Measurements from ENCODE around the gene QSOX1.
"Not testable (repeated sequence)": the region's sequence is repeated elsewhere in the genome, so short reads cannot be mapped to it uniquely, and the experiment has no call there.

QSOX1 gene

DNA sequence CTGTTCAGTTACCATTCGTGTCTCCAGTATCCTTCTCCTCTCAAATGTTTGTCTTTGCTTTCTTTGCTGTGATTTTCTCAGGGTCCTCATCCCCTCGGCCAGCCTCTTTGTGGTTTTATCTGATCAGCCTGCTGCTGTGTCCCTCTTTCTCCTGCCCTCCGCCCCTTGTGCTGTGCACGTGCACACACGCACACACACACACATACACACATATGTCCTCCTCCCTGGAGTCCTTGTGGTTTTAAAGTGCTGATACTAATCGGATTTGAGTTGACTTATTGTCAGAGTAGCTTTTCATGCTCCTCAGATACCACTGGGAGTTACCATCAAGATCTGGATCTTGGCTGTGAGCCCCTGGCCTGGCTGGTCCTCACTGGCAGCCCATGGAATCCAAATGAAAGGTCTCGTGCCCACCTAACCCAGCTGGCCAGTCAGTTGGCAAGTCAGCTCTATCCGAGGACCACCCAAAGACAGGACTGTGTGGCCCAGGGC is 34.1 kb downstream of the QSOX1 start:
- DNase-seq (ENCODE audit: low read depth in 2 of 2, low spot score in 1 of 2): no peak

DNA sequence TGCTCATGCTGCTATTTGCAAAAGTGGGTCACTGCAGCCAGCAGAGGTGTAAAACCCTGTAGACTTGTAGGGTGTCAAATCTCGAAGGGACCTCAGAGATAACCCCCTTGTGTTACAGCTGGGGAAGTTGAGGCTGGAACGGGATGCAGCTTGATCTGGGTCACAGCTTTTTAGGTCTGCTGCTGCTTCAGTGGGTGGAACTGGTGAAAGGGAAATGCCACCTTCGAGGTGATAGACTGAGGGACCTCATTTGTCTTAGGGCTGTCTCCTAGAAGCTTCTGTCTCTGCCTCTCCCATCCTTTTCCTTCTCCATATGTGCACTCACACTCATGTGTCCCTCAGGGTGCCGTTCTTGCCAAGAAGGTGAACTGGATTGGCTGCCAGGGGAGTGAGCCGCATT is 35.4 kb downstream of the QSOX1 start:
- no peak for DNase-seq (ENCODE audit: low read depth in 2 of 2, low spot score in 1 of 2)

DNA sequence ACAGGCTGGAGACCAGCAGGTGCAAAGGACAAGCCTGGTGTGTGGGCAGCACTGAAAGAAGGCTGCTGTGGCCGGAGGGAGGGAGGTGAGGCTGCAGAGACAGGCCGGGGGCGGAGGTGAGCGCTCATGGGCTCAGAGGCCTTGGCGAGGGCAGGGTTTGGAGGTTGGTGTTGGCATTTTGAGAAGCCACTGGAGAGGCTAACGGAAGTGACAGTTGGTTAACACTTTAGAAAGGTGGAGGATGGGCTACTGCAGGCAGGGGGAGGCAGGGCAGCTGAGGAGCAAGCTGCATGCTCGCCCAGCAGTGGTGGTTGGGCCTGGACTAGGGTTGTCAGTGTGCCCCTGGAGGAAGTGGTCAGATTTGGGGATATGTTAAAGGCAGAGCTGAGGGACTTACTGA is 37.5 kb downstream of the QSOX1 start:
- DNase-seq (ENCODE audit: low read depth in 2 of 2, low spot score in 1 of 2): no peak

DNA sequence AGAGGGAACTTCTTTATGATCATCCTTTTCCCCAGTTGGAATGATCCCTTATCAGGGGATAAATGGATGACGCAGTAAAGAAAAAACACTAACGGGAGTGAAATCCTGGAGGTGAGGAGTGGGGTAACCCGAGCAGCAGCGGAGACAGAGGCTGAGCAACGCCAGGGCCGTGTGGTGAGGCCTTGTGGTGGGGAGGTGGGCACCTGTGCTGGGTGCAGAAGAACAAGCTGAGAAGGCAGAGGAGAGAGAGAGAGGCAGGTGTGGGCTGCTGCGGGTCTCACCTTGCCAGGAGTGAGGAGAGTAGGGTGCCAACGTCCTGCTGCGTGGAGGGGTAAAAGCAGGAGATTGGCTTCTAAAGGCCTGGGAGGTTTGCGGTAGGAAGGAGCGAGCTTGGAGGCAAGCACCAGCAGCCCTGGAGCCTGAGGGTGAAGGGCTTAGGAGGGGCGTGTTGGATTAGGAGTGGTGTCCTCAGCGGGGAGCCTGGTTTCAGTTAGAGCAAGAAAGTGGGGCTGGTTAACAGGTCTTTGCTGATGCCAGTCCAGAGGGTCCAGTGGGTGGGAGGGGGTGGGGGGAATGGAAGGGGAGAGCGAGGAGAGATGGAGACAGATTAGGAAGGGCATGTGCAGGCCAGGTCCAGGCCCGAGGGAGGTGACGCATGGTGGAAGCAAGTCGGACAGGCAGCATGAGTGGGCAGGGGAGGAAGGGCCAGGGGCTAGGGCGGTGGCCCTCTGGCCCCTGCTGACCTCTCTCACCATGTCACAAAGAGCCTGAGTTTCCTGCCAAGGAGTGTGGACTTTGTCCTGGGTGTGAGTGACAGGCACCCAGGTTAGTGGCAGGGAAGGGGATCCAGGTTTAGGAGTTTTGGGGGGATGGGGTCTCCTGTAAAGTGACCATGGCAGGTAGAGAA is 38.7 kb downstream of the QSOX1 start:
- DNase-seq (ENCODE audit: low read depth in 2 of 2, low spot score in 1 of 2): no peak

DNA sequence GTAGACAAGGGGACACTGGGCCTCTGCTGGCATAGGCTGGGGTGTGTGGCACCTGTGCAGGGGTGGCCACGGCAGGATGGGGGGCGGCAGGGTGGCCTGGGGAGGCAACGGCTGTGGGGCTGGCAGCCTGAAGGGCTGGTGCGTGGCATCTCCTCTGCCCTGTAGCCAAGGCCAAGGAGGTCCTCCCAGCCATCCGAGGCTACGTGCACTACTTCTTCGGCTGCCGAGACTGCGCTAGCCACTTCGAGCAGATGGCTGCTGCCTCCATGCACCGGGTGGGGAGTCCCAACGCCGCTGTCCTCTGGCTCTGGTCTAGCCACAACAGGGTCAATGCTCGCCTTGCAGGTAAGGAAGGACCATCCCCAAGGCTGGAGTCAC is 39.4 kb downstream of the QSOX1 start:
- DNase-seq (ENCODE audit: low read depth in 2 of 2, low spot score in 1 of 2): no peak

DNA sequence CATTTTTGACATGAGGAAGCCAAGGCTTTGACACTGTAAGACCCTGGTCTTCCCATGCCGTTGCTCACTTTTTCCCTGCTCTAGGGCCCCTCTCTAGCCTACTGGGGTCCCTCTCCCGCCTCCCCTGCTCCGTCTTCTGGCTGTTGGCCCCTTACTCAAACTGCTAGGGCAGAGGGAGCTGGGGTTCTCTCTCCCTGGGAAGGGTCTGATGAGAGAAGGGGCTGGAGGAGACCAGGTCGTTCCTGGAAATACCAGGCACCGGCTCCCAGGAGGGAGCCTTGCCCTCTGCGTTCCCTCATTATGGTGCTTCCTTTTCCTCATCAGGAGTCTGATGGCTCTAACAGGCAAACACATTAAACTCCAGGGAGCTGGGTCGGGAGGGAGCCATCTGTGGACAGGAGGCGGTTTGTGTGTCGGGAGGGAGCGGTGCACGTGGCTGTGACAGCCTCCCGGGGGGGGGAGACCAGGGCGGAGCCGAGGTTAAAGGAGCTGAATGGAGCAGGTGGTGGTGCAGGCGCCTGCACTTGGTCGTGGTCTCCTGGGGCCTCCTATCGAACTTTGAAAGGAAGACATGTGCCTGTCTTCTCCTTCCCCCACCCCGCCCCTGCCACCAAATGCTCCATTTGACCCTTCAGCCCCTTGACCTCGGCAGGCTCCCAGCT is 40.0 kb downstream of the QSOX1 start:
- no peak for DNase-seq (ENCODE audit: low read depth in 2 of 2, low spot score in 1 of 2)

DNA sequence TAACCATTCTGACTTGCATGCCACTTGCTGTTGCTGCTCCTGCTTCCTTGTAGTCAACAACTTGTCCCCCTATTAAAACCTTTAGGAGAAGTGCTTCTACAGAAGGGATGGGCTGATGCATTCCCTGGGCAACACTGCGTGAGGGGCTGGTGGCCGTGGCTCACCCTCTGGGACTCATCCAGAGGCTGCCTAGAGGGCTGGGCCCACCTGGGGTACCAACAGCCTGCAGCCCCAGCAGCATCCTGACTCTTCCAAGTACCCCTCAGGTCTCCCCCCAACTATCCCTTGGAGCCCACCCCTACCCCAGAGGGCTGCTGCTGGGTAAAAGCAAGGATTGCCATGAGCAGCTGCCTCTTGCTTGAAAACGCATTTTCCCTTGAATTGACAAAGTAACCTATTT is 40.7 kb downstream of the QSOX1 start:
- no peak for DNase-seq (ENCODE audit: low read depth in 2 of 2, low spot score in 1 of 2)

DNA sequence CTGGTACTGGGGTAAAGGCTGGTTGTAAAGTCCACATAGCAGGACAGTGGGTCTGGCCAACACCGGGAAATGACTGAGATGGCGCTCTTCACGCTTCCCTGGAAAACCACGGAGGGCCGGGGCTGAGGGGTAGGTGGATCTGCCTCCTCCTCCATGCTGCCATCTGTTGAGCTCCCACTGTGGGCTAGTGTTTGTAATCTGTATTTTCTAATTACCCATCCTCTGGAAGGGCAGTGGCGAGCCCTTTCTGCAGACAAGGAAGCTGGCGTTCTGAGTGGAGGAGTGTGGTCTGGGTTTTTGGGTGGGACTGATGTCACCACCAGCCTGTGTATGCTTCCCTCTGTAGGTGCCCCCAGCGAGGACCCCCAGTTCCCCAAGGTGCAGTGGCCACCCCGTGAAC is 41.2 kb downstream of the QSOX1 start:
- no peak for DNase-seq (ENCODE audit: low read depth in 2 of 2, low spot score in 1 of 2)

DNA sequence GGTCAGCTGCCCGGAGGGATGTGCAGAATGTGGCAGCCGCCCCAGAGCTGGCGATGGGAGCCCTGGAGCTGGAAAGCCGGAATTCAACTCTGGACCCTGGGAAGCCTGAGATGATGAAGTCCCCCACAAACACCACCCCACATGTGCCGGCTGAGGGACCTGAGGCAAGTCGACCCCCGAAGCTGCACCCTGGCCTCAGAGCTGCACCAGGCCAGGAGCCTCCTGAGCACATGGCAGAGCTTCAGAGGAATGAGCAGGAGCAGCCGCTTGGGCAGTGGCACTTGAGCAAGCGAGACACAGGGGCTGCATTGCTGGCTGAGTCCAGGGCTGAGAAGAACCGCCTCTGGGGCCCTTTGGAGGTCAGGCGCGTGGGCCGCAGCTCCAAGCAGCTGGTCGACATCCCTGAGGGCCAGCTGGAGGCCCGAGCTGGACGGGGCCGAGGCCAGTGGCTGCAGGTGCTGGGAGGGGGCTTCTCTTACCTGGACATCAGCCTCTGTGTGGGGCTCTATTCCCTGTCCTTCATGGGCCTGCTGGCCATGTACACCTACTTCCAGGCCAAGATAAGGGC is 41.9 kb downstream of the QSOX1 start:
- no peak for DNase-seq (ENCODE audit: low read depth in 2 of 2, low spot score in 1 of 2)

DNA sequence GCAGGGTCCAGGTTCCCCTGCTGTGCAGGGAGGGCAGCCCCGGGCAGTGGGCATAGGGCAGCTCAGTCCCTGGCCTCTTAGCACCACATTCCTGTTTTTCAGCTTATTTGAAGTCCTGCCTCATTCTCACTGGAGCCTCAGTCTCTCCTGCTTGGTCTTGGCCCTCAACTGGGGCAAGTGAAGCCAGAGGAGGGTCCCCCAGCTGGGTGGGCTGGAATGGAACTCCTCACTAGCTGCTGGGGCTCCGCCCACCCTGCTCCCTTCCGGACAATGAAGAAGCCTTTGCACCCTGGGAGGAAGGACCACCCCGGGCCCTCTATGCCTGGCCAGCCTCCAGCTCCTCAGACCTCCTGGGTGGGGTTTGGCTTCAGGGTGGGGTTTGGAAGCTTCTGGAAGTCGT is 42.6 kb downstream of the QSOX1 start:
- DNase-seq (ENCODE audit: low read depth in 2 of 2, low spot score in 1 of 2): no peak

DNA sequence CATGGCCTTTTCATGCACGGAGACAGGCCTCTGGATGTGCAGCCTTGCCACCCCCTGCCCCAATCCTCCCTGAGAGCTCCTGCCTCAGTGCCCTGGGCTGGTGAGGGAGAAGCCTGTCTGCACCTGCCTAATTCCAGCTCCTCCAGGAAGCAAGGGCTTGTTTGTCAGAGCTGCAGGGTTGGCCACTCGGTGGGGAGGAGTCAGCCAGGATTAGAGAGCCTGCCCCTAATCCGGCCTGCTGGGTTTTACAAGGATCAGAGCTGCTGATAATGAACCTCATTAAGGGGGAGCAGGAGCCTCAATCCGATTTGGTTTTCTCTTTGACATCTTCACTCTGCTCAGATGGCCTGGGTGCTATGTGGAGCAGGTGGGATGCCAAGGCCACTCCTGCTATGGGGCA is 43.5 kb downstream of the QSOX1 start:
- DNase-seq (ENCODE audit: low read depth in 2 of 2, low spot score in 1 of 2): no peak

DNA sequence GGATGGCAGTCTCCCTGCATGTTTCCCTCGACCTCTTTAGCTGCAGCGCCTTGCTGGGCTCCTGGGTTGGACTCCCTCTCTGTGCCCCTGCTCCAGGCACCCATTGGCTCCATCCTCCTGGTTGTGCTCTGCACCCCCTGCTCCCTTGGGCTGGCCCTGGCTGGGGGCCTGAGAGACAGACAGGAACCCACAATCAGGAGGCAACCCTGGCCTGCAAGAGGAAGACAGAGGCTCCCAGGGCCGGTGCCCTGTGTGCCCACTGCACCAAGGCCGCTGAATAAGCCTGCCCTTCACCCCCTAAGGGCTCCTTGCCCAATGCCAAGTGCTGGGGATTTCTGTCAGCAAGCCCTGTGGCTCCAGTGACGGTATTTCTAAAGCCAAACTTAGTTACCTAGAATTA is 43.9 kb downstream of the QSOX1 start:
- no peak for DNase-seq (ENCODE audit: low read depth in 2 of 2, low spot score in 1 of 2)

DNA sequence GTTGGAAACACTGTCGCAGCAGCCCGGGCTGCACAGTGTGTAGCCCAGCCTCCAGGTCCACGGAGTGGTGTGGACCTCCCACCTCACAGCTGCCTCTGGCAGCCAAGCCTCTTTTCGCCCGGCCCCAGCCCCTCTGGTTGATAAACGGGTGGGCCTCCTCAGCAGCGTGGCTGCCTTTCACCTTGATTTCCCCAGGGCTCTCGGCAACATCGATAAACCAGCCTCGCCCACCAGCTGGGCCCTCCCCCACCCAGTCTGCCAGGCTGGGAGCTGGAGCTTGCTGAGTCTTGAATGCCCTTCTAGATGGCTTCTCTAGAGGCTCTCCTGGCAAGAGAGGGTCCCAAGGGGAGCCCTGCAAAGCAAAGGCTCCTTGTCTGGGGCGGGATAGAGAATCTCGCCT is 44.3 kb downstream of the QSOX1 start:
- DNase-seq (ENCODE audit: low read depth in 2 of 2, low spot score in 1 of 2): no peak

DNA sequence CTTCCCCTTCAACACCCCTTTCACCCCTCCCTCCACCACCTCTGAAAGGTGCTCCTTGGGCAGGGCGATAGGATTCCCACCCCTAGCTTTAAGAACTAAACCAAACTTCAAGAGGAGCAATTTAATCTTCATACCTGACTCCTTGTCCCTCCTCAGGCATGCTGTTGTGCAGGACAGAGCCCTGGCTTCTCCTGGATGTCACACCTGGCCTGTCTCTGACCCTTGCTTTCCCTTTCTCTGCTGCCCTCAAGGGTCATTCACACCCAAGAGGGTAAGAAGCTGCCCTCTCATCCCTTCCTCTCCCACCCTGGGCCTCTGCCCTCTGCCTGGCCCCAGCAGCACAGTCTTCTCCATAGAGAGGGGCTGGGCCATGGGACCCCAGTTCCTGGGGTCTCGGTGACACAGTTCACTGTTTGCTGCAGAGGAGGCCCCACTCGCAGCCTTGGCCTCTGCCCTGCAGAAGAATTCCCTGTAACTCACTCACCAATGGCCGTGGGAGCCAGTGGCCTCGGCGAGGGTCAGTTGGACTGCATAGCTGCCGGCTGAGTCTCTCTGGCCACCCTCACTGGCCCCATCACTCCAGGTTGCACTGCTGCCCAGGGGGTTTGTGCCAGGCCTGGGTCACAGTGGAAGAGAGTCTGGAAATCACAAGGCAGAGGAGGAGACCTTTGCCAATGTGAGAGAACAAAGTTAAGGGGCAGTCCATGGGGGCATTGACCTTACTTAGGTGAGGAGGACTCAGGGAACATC is 47.0 kb downstream of the QSOX1 start:
- no peak for DNase-seq (ENCODE audit: low read depth in 2 of 2, low spot score in 1 of 2)

DNA sequence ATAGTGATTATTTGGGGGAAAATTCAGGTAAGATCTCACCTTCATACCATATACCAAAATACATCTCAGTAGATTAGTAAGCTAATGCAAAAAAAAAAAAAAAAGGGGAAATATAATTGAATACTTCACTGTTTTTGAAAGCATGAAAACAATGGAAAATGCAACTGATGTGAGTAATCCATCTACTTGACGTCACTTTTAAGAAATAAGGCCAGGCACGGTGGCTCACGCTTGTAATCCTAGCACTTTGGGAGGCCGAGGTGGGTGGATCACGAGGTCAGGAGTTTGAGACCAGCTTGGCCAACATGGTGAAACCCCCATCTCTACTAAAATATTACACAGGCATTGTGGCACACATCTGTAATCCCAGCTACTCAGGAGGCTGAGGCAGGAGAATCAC is 47.9 kb downstream of the QSOX1 start:
- DNase-seq (ENCODE audit: low read depth in 2 of 2, low spot score in 1 of 2): not testable (repeated sequence)

DNA sequence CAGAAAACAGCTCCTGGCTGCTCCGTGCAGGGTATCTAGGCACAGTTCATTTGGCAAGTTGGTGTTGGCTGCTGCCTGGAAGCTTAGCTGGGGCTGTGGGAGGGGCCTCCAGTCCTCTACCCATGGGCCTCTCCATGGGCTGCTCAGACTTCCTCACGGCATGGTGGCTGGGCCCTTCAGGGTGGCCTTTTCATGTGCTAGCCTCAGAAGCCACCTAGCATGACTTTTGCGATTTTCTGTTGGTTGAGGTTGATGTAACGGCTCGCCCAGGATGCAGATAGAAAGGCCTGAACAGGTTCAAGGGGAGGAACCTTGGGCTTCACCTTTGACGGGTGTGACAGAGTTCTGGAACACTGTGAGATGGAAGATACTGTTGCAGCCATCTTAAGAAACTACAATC is 49.6 kb downstream of the QSOX1 start:
- no peak for DNase-seq (ENCODE audit: low read depth in 2 of 2, low spot score in 1 of 2)

DNA sequence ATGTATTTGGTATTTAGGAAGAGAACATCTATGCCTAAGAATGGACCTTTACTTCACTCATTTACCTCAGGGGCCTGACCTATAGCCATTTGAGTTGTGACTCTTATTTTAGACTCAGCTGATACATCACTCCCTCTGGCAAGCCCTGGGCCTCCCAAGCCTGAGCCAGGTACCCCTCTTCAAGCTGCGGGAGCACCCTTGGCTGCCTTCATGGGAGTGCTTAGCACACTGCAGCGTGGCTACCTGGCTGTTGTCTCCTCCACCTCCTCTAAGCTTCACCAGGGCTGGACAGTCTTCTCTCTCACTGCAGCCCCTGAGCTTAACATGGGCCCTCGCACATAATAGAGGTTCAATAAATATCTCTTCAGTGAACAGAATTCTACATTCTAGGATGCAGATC is 51.9 kb downstream of the QSOX1 start:
- DNase-seq (ENCODE audit: low read depth in 2 of 2, low spot score in 1 of 2): no peak

DNA sequence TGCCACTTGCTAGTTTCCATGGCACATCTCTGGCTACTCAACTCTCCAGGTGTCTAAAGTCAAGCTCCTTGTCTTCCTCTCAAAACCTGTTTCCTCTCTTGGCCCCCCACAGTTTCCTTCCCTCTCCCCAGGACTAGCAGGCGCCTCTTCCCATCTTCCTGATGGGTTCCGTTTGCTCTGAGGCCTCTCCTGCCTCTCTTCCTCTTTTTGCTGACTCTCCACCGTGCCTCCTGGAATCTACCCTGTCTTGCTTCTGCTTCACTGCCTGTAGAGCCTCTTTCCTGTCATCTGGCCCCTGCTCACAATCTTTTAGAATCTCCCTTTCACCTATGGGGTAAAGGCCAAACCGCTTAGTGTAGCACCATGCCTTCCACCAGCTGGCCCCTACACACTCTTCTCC is 53.6 kb downstream of the QSOX1 start:
- no peak for DNase-seq (ENCODE audit: low read depth in 2 of 2, low spot score in 1 of 2)

DNA sequence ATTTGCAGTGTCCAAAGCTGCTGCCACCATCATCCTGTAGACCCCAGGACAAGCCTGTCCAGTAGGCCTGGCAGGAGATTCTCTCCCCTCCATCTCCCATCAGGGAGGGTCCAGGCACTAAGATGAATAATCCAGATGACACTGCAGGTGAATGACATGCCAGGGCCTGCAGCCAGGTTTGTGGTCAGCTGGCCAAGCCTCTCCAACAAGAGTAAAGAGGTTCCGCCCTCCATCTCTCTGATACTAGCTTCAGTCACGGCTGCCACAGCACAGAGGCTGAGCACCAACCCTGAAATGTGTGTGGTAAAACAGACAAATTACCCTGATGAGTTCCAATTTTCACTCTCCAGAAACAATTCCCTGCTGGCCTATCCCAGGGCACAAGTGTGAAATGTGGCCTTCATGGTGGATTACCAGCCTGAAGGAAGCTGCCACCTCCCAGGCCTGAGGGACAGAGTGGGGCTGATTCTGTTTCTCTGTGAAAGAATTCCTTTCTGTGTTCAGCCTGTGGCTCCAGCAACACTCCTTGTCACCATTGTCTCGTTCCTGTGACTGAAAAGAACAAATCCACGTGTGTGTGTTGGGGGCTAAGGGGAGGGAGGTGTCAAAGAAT is 55.4 kb downstream of the QSOX1 start:
- no peak for DNase-seq (ENCODE audit: low read depth in 2 of 2, low spot score in 1 of 2)

DNA sequence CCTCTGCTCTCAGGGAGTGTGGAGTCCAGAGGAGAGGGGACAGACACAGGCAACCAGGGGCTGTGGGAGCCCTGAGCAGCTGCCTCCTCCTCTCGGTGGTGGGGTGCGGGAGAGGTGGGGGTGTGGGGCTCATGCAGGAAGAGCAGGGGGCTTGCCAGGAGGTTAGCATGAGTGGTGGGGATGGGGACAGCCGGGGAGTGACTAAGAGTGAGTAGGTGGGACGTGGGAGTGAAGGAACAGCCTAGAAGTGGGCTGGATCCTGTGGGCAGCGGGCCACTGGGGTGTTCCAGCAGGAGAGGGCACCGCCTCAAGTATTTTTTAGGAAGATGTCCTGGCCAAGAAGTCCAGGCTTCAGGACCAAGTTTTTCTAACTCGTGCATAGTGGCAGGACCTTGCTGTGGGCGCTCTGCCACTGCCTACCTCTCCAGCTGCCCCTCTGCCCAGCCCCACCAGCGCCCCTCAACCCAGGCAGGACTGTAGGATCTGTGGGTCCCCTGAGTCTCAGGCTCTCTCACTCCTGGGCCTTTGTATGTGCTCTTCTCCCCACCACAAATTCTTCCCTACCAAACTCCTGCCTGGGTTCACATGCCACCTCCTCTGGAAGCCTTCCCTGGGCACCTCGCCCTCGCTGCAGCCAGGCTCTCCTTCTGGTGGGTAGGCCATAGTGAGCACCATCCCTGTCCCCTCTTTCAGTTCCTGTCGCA is 56.6 kb downstream of the QSOX1 start:
- DNase-seq (ENCODE audit: low read depth in 2 of 2, low spot score in 1 of 2): no peak

DNA sequence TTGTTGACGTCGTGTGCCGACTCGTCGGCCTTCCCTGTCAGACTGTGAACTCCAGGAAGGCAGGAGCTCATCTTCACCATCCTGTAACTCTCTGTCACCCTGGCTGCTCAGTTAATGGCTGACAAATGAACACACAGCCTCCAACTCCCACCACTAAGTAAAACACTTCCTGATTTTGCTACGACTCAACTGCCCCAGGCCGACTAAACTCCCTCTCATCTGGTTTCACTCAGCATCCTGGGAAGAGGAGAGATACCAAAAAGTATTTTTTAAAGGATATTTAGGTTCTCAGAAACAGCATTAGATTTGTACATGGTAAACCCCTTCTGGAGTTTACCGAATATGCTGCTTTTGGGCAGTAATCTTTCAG is 57.2 kb downstream of the QSOX1 start:
- no peak for DNase-seq (ENCODE audit: low read depth in 2 of 2, low spot score in 1 of 2)

Data from stimulated activated CD8-positive, alpha-beta memory T cell treated with anti-CD3 and anti-CD28 coated beads, Interleukin-4, amount 100 ng/mL, for 1 hour (primary cell).